SK-N-SH (cell line): ENCODE measurements around the gene ALOXE3. TPM values are rescaled to one million over a fixed set of nuclear protein-coding genes. Genes with fewer than 3 reads are reported as not detected.

Experiments used
- EZH2phosphoT487 ChIP-seq: fragments of 200-600 bp; sonication (generic); IDR thresholded peaks from 2 replicates; pipeline ENCODE4 v1.6.1; 2017; ENCODE audit warnings: low read depth, mixed run types, mild to moderate bottlenecking, antibody characterized with exemption, moderate library complexity, borderline replicate concordance
- FOSL2 ChIP-seq: IDR thresholded peaks from 2 replicates; pipeline ENCODE4 v1.4.0; 2012; ENCODE audit warnings: low read depth, mild to moderate bottlenecking, moderate library complexity, borderline replicate concordance
- FOXJ3 ChIP-seq: sonication (generic); formaldehyde crosslinking; IDR thresholded peaks from 2 replicates; pipeline ENCODE4 v1.5.1; 2020; ENCODE audit warnings: mild to moderate bottlenecking, missing genetic modification reagents
- GABPA ChIP-seq: IDR thresholded peaks from 2 replicates; pipeline ENCODE4 v1.4.0; 2012; ENCODE audit warnings: low read depth, mild to moderate bottlenecking
- GATA2 ChIP-seq: sonication (generic); formaldehyde crosslinking; IDR thresholded peaks from 2 replicates; pipeline ENCODE4 v1.5.0; 2020; ENCODE audit warnings: mild to moderate bottlenecking, missing genetic modification reagents
- MEF2A ChIP-seq: IDR thresholded peaks from 2 replicates; pipeline ENCODE4 v1.4.0; 2012; ENCODE audit warnings: low read depth, borderline replicate concordance
- MXI1 ChIP-seq: IDR thresholded peaks from 2 replicates; pipeline ENCODE4 v1.6.1; 2012; ENCODE audit warnings: mild to moderate bottlenecking, low read depth, low read length, improper control_type of control experiment
- NFIC ChIP-seq: IDR thresholded peaks from 2 replicates; pipeline ENCODE4 v1.4.0; 2012; ENCODE audit warnings: borderline replicate concordance
- NRF1 ChIP-seq: IDR thresholded peaks from 2 replicates; pipeline ENCODE4 v1.6.1; 2012; ENCODE audit warnings: low read depth, mild to moderate bottlenecking, low read length
- POLR2AphosphoS5 ChIP-seq: IDR thresholded peaks from 2 replicates; pipeline ENCODE4 v1.6.1; 2012; ENCODE audit warnings: low read depth, low read length
- RXRA ChIP-seq: IDR thresholded peaks from 2 replicates; pipeline ENCODE4 v1.4.0; 2012; ENCODE audit warnings: low read depth, mild to moderate bottlenecking, borderline replicate concordance
- TAF1 ChIP-seq: IDR thresholded peaks from 2 replicates; pipeline ENCODE4 v1.6.1; 2012; ENCODE audit warnings: low read depth, mild to moderate bottlenecking, low read length, moderate library complexity, borderline replicate concordance
- TEAD4 ChIP-seq: IDR thresholded peaks from 2 replicates; pipeline ENCODE4 v1.4.0; 2012; ENCODE audit warnings: mild to moderate bottlenecking, borderline replicate concordance; ENCODE audit not compliant: insufficient read depth
- USF1 ChIP-seq: IDR thresholded peaks from 2 replicates; pipeline ENCODE4 v1.4.0; 2012; ENCODE audit warnings: low read depth, borderline replicate concordance
- USF2 ChIP-seq: fragments of 150-350 bp; IDR thresholded peaks from 2 replicates; pipeline ENCODE4 v1.6.1; 2017; ENCODE audit warnings: antibody characterized with exemption, low read length, low read depth, borderline replicate concordance
- YY1 ChIP-seq: IDR thresholded peaks from 2 replicates; pipeline ENCODE4 v1.4.0; 2012; ENCODE audit warnings: low read depth, mild to moderate bottlenecking
- polyA plus RNA-seq, 3 experiments: library from polyadenylated mRNA; depleted of rRNA; stranded (reverse); fragments of >200 nt; gene quantifications; 2 replicates each; pipeline ENCODE4 v1.2.3, GENCODE V29; 2012
- TF ChIP-seq, protein P1 (sequence below): IDR thresholded peaks from 2 replicates; pipeline ENCODE4 v1.4.0; 2012; ENCODE audit warnings: low read depth, borderline replicate concordance
- TF ChIP-seq, protein P2 (sequence below): fragments of 200-600 bp; sonication (generic); IDR thresholded peaks from 2 replicates; pipeline ENCODE4 v1.6.1; 2017; ENCODE audit warnings: antibody characterized with exemption, mild to moderate bottlenecking, moderate library complexity
- TF ChIP-seq, protein P3 (sequence below): IDR thresholded peaks from 2 replicates; pipeline ENCODE4 v1.4.0; 2012; ENCODE audit warnings: low read depth

The ALOXE3 gene
- polyA plus RNA-seq, 1 of the 3 experiments (the other 2 are of a cell fraction): 0.46 TPM

GRCh38 chr17:8125154-8125946 lies 7.0 kb upstream of the ALOXE3 start (continued):
- TF ChIP-seq FOXJ3 (no peak), POLR2AphosphoS5 (peak; percentile 77), MXI1 (0 out of 2 replicates have a peak, but pooled peaks have one; percentile 39), RXRA (no peak), NFIC (no peak), USF2 (no peak), FOSL2 (peak; percentile 69), USF1 (no peak), GATA2 (CRISPR knock-in tag) (no peak), YY1 (no peak), EZH2phosphoT487 (no peak), MEF2A (no peak), GABPA (no peak), NRF1 (no peak), TAF1 (no peak), TEAD4 (peak; percentile 96)
- TF ChIP-seq, protein P1, sequence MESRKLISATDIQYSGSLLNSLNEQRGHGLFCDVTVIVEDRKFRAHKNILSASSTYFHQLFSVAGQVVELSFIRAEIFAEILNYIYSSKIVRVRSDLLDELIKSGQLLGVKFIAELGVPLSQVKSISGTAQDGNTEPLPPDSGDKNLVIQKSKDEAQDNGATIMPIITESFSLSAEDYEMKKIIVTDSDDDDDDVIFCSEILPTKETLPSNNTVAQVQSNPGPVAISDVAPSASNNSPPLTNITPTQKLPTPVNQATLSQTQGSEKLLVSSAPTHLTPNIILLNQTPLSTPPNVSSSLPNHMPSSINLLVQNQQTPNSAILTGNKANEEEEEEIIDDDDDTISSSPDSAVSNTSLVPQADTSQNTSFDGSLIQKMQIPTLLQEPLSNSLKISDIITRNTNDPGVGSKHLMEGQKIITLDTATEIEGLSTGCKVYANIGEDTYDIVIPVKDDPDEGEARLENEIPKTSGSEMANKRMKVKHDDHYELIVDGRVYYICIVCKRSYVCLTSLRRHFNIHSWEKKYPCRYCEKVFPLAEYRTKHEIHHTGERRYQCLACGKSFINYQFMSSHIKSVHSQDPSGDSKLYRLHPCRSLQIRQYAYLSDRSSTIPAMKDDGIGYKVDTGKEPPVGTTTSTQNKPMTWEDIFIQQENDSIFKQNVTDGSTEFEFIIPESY: no peak
- TF ChIP-seq, protein P2, sequence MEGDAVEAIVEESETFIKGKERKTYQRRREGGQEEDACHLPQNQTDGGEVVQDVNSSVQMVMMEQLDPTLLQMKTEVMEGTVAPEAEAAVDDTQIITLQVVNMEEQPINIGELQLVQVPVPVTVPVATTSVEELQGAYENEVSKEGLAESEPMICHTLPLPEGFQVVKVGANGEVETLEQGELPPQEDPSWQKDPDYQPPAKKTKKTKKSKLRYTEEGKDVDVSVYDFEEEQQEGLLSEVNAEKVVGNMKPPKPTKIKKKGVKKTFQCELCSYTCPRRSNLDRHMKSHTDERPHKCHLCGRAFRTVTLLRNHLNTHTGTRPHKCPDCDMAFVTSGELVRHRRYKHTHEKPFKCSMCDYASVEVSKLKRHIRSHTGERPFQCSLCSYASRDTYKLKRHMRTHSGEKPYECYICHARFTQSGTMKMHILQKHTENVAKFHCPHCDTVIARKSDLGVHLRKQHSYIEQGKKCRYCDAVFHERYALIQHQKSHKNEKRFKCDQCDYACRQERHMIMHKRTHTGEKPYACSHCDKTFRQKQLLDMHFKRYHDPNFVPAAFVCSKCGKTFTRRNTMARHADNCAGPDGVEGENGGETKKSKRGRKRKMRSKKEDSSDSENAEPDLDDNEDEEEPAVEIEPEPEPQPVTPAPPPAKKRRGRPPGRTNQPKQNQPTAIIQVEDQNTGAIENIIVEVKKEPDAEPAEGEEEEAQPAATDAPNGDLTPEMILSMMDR: no peak
- TF ChIP-seq, protein P3, sequence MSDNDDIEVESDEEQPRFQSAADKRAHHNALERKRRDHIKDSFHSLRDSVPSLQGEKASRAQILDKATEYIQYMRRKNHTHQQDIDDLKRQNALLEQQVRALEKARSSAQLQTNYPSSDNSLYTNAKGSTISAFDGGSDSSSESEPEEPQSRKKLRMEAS: peak; percentile 52
